Panc1 (cell line): ENCODE data around the gene MGRN1.

Experiments
- POLR2AphosphoS5 ChIP-seq: IDR thresholded peaks from 2 replicates; pipeline ENCODE4 v1.6.1; 2012; ENCODE audit warnings: mild to moderate bottlenecking, low read depth, low read length, moderate library complexity
- REST ChIP-seq, 2 experiments: IDR thresholded peaks; 2 replicates each; pipeline ENCODE4 v1.6.1; 2011 to 2012; ENCODE audit warnings: low read depth in 2 of 2, control low read depth in 1 of 2, low read length in 1 of 2, mild to moderate bottlenecking in 1 of 2, moderate library complexity in 1 of 2; ENCODE audit not compliant: insufficient read depth in 1 of 2
- SIN3A ChIP-seq: IDR thresholded peaks from 2 replicates; pipeline ENCODE4 v1.6.1; 2012; ENCODE audit warnings: low read depth, mild to moderate bottlenecking, low read length, moderate library complexity, borderline replicate concordance; ENCODE audit not compliant: insufficient read depth
- TF ChIP-seq, protein P1 (sequence below): fragments of 450-650 bp; IDR thresholded peaks from 2 replicates; pipeline ENCODE4 v1.5.1; 2017; ENCODE audit warnings: mild to moderate bottlenecking

- TF ChIP-seq POLR2AphosphoS5 (no peak), SIN3A (no peak), REST (IDR thresholded peaks at IDR 0.05; ENCODE audit: insufficient read depth in 1 of 2, low read depth in 2 of 2, low read length in 1 of 2) (no peak)
- TF ChIP-seq, protein P1, sequence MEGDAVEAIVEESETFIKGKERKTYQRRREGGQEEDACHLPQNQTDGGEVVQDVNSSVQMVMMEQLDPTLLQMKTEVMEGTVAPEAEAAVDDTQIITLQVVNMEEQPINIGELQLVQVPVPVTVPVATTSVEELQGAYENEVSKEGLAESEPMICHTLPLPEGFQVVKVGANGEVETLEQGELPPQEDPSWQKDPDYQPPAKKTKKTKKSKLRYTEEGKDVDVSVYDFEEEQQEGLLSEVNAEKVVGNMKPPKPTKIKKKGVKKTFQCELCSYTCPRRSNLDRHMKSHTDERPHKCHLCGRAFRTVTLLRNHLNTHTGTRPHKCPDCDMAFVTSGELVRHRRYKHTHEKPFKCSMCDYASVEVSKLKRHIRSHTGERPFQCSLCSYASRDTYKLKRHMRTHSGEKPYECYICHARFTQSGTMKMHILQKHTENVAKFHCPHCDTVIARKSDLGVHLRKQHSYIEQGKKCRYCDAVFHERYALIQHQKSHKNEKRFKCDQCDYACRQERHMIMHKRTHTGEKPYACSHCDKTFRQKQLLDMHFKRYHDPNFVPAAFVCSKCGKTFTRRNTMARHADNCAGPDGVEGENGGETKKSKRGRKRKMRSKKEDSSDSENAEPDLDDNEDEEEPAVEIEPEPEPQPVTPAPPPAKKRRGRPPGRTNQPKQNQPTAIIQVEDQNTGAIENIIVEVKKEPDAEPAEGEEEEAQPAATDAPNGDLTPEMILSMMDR: no peak
Observed at GRCh38 chr16:4655801-4656200, 31.2 kb downstream of the MGRN1 start.
